Trophoblast cell (in vitro differentiated cells and primary cell): Measurements from ENCODE around the gene EXOC3.

Source experiments
- DNase-seq, 2 donors: peaks; one replicate each; pipeline ENCODE4 v3.0.0-alpha.2; 2016
- H2AFZ ChIP-seq: 2 replicates; pipeline ENCODE4 v1.6.1; 2013; ENCODE audit warnings: low read length, moderate library complexity, mild to moderate bottlenecking; ENCODE audit not compliant: insufficient read depth, poor library complexity
- H2AK5ac ChIP-seq: 2 replicates; pipeline ENCODE4 v1.6.1; 2013; ENCODE audit warnings: mild to moderate bottlenecking, low read length
- H2BK120ac ChIP-seq: 2 replicates; pipeline ENCODE4 v1.6.1; 2013; ENCODE audit warnings: low read length, mild to moderate bottlenecking, moderate library complexity; ENCODE audit not compliant: insufficient read depth, poor library complexity
- H2BK12ac ChIP-seq: 2 replicates; pipeline ENCODE4 v1.6.1; 2013; ENCODE audit warnings: mild to moderate bottlenecking, low read length, moderate library complexity
- H2BK5ac ChIP-seq: 2 replicates; pipeline ENCODE4 v1.6.1; 2013; ENCODE audit warnings: low read length, low read depth, moderate library complexity, mild to moderate bottlenecking; ENCODE audit not compliant: poor library complexity
- H3K14ac ChIP-seq: 2 replicates; pipeline ENCODE4 v1.6.1; 2013; ENCODE audit warnings: mild to moderate bottlenecking, low read length
- H3K18ac ChIP-seq: 2 replicates; pipeline ENCODE4 v1.6.1; 2013; ENCODE audit warnings: mild to moderate bottlenecking, low read length
- H3K23ac ChIP-seq: 2 replicates; pipeline ENCODE4 v1.6.1; 2013; ENCODE audit warnings: low read length
- H3K27ac ChIP-seq: 2 replicates; pipeline ENCODE4 v1.5.1; 2013; ENCODE audit warnings: low read depth, mild to moderate bottlenecking, inconsistent platforms, low read length, moderate library complexity
- H3K27me3 ChIP-seq: 2 replicates; pipeline ENCODE4 v1.6.1; 2013; ENCODE audit warnings: inconsistent platforms, mild to moderate bottlenecking, low read length, moderate library complexity; ENCODE audit not compliant: insufficient read depth
- H3K36me3 ChIP-seq, 2 experiments: 1 replicate in 1 of 2; 2 replicates in 1 of 2; pipeline ENCODE4 v1.6.1; 2013; ENCODE audit warnings: low read length in 2 of 2, mild to moderate bottlenecking in 2 of 2, moderate library complexity in 1 of 2; ENCODE audit not compliant: insufficient read depth in 2 of 2, control insufficient read depth in 1 of 2
- H3K4ac ChIP-seq: 2 replicates; pipeline ENCODE4 v1.6.1; 2013; ENCODE audit warnings: low read depth, mild to moderate bottlenecking, low read length, moderate library complexity
- H3K4me1 ChIP-seq, 2 experiments: 1 replicate in 1 of 2; 2 replicates in 1 of 2; pipeline ENCODE4 v1.6.1; 2013; ENCODE audit warnings: low read length in 2 of 2, mild to moderate bottlenecking in 2 of 2, moderate library complexity in 1 of 2; ENCODE audit not compliant: insufficient read depth in 2 of 2, control insufficient read depth in 1 of 2
- H3K4me2 ChIP-seq: 2 replicates; pipeline ENCODE4 v1.6.1; 2013; ENCODE audit warnings: inconsistent platforms, mild to moderate bottlenecking, low read length, moderate library complexity
- H3K4me3 ChIP-seq: 2 replicates; pipeline ENCODE4 v1.5.1; 2013; ENCODE audit warnings: mild to moderate bottlenecking, low read depth, low read length, inconsistent platforms
- H3K79me1 ChIP-seq: one replicate; pipeline ENCODE4 v1.6.1; 2013; ENCODE audit warnings: low read length
- H3K79me2 ChIP-seq: 2 replicates; pipeline ENCODE4 v1.6.1; 2013; ENCODE audit warnings: low read length, mild to moderate bottlenecking; ENCODE audit not compliant: control insufficient read depth, insufficient read depth, poor library complexity
- H3K9ac ChIP-seq: 2 replicates; pipeline ENCODE4 v1.6.1; 2013; ENCODE audit warnings: mild to moderate bottlenecking, low read length
- H3K9me3 ChIP-seq: 2 replicates; pipeline ENCODE4 v1.6.1; 2013; ENCODE audit warnings: low read depth, mild to moderate bottlenecking, control low read depth, inconsistent platforms, low read length; ENCODE audit not compliant: insufficient read depth
- H4K12ac ChIP-seq: 2 replicates; pipeline ENCODE4 v1.6.1; 2013; ENCODE audit warnings: low read depth, mild to moderate bottlenecking, low read length, moderate library complexity
- H4K8ac ChIP-seq: 2 replicates; pipeline ENCODE4 v1.6.1; 2013; ENCODE audit warnings: low read depth, mild to moderate bottlenecking, low read length, moderate library complexity
- H4K91ac ChIP-seq: one replicate; pipeline ENCODE4 v1.6.1; 2013; ENCODE audit warnings: low read depth, mild to moderate bottlenecking, low read length, moderate library complexity
- WGBS: extraction: QIAGEN DNeasy Blood & Tissue Kit; methylation state at CpG from one replicate; pipeline ENCODE4 v1.1.7; 2013; ENCODE audit warnings: missing lambda C conversion rate; ENCODE audit not compliant: insufficient read length, insufficient coverage; ENCODE audit errors: extremely low coverage; 5-methylcytosine and 5-hydroxymethylcytosine counted together

The EXOC3 gene

DNA sequence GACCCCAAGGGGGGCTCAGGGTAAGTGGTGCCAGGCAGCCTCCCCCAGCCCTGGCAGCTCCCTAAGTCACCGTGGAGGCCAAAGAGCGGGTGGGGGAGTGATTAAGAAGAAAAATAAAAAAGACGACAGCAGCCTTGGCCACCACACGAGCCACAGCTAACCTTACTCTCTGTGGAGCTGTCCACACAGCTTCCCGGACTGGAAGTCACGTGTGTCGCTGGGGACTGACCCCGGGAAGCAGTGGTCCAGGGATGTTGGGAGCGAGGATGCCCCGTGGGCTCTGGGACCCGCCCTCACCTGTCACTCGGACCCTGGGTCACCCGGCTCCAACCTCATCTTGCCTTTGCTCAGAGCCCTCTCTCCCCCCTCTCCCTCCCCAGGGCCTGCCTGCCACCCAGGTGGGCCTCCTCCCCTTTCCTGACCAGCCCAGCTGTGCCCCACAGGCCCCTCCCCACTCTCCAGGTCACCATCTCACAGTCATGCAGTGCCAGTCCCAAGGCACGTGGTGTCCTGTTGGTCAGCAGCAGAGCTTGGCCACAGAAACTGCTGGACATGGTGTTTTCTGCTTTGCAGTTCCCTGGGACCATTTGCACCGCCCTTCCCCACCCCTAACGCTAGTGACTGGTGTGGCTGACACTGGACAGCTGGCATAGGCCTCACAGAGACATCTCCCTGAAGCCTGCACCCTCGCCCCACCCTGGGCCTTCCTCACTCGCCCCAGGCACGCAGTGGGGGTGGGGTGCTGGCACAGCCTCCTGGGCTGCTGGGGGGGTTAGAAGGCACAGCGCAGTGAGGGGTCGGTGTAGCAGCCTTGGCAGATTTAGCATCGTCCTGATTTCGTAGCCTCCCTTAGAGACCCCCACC lies 9.8 kb upstream of the EXOC3 start:
- Histone ChIP-seq H3K27ac (no peak overlapping the region), H3K36me3 (no peaks in the 10 kb centered on the region), H4K12ac (no peak overlapping the region), H3K4me2 (no peak overlapping the region), H3K79me1 (no peaks in the 10 kb centered on the region), H4K8ac (no peak overlapping the region), H3K9ac (no peak overlapping the region), H2AFZ (no peak overlapping the region), H2BK5ac (no peak overlapping the region), H3K27me3 (no peaks in the 10 kb centered on the region), H3K23ac (no peak overlapping the region), H3K18ac (no peak overlapping the region), H2BK12ac (no peak overlapping the region), H3K79me2 (no peaks in the 10 kb centered on the region), H3K4me1 (no peaks in the 10 kb centered on the region), H2AK5ac (no peak overlapping the region), H3K14ac (no peak overlapping the region), H3K4me3 (no peak overlapping the region), H2BK120ac (no peak overlapping the region), H4K91ac (no peak overlapping the region), H3K9me3 (peaks cover 1% of the 10 kb centered on the region), H3K4ac (no peak overlapping the region)
- no CpG with 5 or more reads among the region's 23 CpGs for WGBS
- DNase-seq: no peak

DNA sequence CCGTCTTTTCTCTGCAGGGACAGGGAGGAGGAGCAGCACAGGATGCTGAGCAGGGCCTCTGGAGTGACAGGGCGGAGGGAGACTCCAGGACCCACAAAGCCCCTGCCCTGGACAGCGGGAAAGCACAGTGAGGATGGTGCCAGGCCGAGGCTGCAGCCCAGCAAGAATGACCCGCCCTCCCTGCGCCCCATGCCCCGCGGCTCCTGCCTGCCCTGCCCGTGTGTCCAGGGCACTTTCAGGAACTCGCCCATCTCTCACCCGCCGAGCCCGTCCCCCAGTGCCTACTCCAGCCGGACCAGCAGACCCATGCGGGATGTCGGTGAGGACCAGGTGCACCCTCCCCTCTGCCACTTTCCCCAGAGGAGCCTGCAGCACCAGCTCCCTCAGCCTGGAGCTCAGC lies 9.1 kb upstream of the EXOC3 start:
- Histone ChIP-seq H3K14ac (no peak overlapping the region), H3K9ac (no peak overlapping the region), H3K4me3 (no peak overlapping the region), H3K23ac (no peak overlapping the region), H3K79me1 (no peaks in the 10 kb centered on the region), H2AK5ac (no peak overlapping the region), H4K91ac (no peak overlapping the region), H3K9me3 (no peaks in the 10 kb centered on the region), H2BK12ac (no peak overlapping the region), H3K4ac (no peak overlapping the region), H3K79me2 (no peaks in the 10 kb centered on the region), H3K4me2 (no peak overlapping the region), H3K36me3 (no peaks in the 10 kb centered on the region), H3K4me1 (no peaks in the 10 kb centered on the region), H3K27me3 (no peaks in the 10 kb centered on the region), H4K12ac (no peak overlapping the region), H4K8ac (no peak overlapping the region), H2BK120ac (no peak overlapping the region), H2BK5ac (no peak overlapping the region), H3K18ac (no peak overlapping the region), H3K27ac (no peak overlapping the region), H2AFZ (no peak overlapping the region)
- no CpG with 5 or more reads among the region's 16 CpGs for whole genome bisulfite sequencing
- no peak for DNase-seq

DNA sequence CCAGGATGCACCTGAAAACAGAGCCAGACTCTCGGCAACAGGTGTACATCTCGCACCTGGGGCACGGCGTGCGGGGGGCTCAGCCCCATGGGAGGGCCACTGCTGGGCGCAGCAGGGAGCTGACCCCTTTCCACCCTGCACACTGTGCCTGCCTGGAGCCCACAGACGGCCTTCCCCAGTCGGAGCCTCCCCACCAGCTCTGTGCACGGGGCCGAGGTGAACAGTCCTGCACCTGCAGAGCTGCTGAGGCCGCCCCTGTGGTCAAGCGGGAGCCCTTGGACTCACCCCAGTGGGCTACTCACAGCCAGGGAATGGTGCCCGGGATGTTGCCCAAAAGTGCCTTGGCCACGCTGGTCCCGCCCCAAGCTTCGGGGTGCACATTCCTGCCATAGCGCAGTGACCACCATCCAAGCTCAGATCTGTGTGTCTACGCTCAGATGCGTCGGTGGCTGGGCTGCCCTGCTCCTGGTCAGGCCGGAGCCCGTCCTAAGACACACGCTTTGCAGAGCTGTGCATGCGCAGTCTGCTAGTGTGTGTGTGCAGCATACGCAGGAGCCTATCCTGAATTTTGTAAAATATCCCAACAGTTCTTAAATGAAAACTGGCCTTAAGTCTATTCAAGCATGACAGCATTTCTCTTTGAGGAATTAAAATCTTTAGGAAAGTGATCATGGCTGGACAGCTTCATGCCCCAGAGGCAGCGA lies 8.4 kb upstream of the EXOC3 start:
- Histone ChIP-seq H2BK120ac (no peak overlapping the region), H3K23ac (no peak overlapping the region), H3K9me3 (no peaks in the 10 kb centered on the region), H3K4me3 (peak overlapping the region; percentile 30), H4K91ac (no peak overlapping the region), H3K27ac (no peak overlapping the region), H3K4me2 (no peak overlapping the region), H2BK12ac (no peak overlapping the region), H3K18ac (no peak overlapping the region), H3K27me3 (no peaks in the 10 kb centered on the region), H3K36me3 (no peaks in the 10 kb centered on the region), H3K14ac (no peak overlapping the region), H4K8ac (no peak overlapping the region), H3K79me2 (no peaks in the 10 kb centered on the region), H3K4me1 (no peaks in the 10 kb centered on the region), H2AFZ (no peak overlapping the region), H2AK5ac (no peak overlapping the region), H2BK5ac (no peak overlapping the region), H4K12ac (no peak overlapping the region), H3K79me1 (no peaks in the 10 kb centered on the region), H3K9ac (no peak overlapping the region), H3K4ac (no peak overlapping the region)
- DNase-seq: no peak
- WGBS: no CpG with 5 or more reads among the region's 26 CpGs

DNA sequence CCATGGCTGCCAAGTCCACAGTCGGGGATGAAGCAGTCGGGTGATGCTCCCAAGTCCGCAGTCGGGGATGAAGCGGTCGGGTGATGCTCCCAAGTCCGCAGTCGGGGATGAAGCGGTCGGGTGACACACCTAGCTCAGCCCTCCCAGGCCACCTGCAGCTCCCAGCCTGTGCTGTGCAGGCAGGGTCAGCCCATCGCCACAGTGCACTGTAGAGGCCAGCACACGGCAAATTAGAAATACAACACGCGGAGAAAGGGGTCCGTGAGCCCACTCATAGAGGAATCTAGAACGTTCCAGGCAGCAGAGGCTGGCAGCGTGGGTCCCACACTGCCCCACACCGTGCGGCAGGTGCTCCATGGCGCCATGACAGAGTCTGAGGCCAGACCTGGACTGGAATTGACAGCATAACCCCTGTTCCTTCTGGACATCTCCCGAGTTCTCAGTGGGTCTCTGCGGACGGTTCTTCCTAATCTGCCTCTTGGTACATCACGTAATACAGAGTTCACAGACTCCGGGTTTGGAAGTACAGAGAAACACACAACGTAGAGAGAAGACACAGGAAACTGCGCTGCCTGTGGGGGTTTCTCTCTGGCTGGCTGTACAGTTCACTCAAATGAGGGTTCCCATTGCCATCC lies 7.7 kb upstream of the EXOC3 start:
- H3K79me1 ChIP-seq: no peaks in the 10 kb centered on the region
- H3K9ac ChIP-seq: no peak overlapping the region
- no peak overlapping the region for H4K12ac ChIP-seq
- H2AFZ ChIP-seq: no peak overlapping the region
- no peak overlapping the region for H3K4ac ChIP-seq
- H4K91ac ChIP-seq: no peak overlapping the region
- H3K18ac ChIP-seq: no peak overlapping the region
- no peaks in the 10 kb centered on the region for H3K36me3 ChIP-seq
- no CpG with 5 or more reads among the region's 27 CpGs for WGBS
- no peak overlapping the region for H3K4me3 ChIP-seq
- no peaks in the 10 kb centered on the region for H3K27me3 ChIP-seq
- H3K9me3 ChIP-seq: no peaks in the 10 kb centered on the region
- no peak overlapping the region for H3K4me2 ChIP-seq
- H2BK5ac ChIP-seq: no peak overlapping the region
- no peaks in the 10 kb centered on the region for H3K4me1 ChIP-seq
- no peak overlapping the region for H3K23ac ChIP-seq
- H3K27ac ChIP-seq: no peak overlapping the region
- H2AK5ac ChIP-seq: no peak overlapping the region
- no peak overlapping the region for H2BK120ac ChIP-seq
- no peak overlapping the region for H2BK12ac ChIP-seq
- no peaks in the 10 kb centered on the region for H3K79me2 ChIP-seq
- DNase-seq: no peak
- H3K14ac ChIP-seq: no peak overlapping the region
- H4K8ac ChIP-seq: no peak overlapping the region
